Caco-2 (cell line): ENCODE results near the gene TDRD9. TPM values are rescaled to one million over a fixed set of nuclear protein-coding genes. Genes with fewer than 3 reads are reported as not detected.
A peak's percentile ranks its signal among the peaks of the same experiment; 100 is the strongest.
"Not testable (repeated sequence)": the region's sequence is repeated elsewhere in the genome, so short reads cannot be mapped to it uniquely, and the experiment has no call there.

ENCODE experiments used
- BruUV-seq: library from RNA; stranded (reverse); fragments of 400-500 nt; replicated peaks from 2 replicates; lab custom pipeline; 2021; lab: Mats Ljungman, UMichigan
- CTCF ChIA-PET: fragments of 300-600 bp; sonication (Branson Sonifier 250); formaldehyde crosslinking; loops from one replicate; lab custom pipeline; 2022; ENCODE audit warnings: antibody characterized with exemption; lab: Charles Lee
- POLR2A ChIA-PET: fragments of 300-600 bp; sonication (Branson Sonifier 250); formaldehyde crosslinking; loops from one replicate; lab custom pipeline; 2022; ENCODE audit warnings: antibody characterized with exemption; lab: Charles Lee
- DNase-seq, 2 experiments: peaks; one replicate each; pipeline versions ENCODE4 v3.0.0 to v3.0.0-alpha.2; 2020 to 2022
- H3K27me3 ChIP-seq: replicated peaks from 2 replicates; pipeline ENCODE4 v1.6.0; 2011; ENCODE audit warnings: low read length; ENCODE audit not compliant: control insufficient read depth, insufficient read depth
- H3K36me3 ChIP-seq: 2 replicates; pipeline ENCODE4 v1.5.1; 2011; ENCODE audit warnings: low read length; ENCODE audit not compliant: control insufficient read depth, insufficient read depth
- H3K4me1 ChIP-seq: fragments of 250-450 bp; sonication (Bioruptor Pico); 2 replicates; pipeline ENCODE4 v1.5.1; 2020; ENCODE audit warnings: mild to moderate bottlenecking
- H3K4me3 ChIP-seq: 2 replicates; pipeline ENCODE4 v1.5.1; 2011; ENCODE audit warnings: low read depth, mild to moderate bottlenecking, control low read depth, low read length
- H3K9me3 ChIP-seq: fragments of 250-450 bp; sonication (Bioruptor Pico); 2 replicates; pipeline ENCODE4 v1.5.1; 2020; ENCODE audit warnings: mild to moderate bottlenecking, moderate library complexity
- H3K27ac Mint-ChIP-seq: one replicate; pipeline ENCODE4 v1.8.0; 2022; ENCODE audit warnings: mixed read lengths; ENCODE audit not compliant: unreplicated experiment
- H3K27me3 Mint-ChIP-seq: one replicate; pipeline ENCODE4 v1.8.0; 2022; ENCODE audit warnings: mixed read lengths; ENCODE audit not compliant: insufficient read depth, unreplicated experiment
- H3K36me3 Mint-ChIP-seq: one replicate; pipeline ENCODE4 v1.8.0; 2022; ENCODE audit warnings: mild to moderate bottlenecking, mixed read lengths; ENCODE audit not compliant: insufficient read depth, unreplicated experiment
- H3K4me1 Mint-ChIP-seq: one replicate; pipeline ENCODE4 v1.8.0; 2022; ENCODE audit warnings: low read depth, mixed read lengths; ENCODE audit not compliant: unreplicated experiment
- H3K4me3 Mint-ChIP-seq: one replicate; pipeline ENCODE4 v1.8.0; 2022; ENCODE audit warnings: mild to moderate bottlenecking, moderate library complexity, mixed read lengths; ENCODE audit not compliant: unreplicated experiment
- H3K9me3 Mint-ChIP-seq: one replicate; pipeline ENCODE4 v1.8.0; 2022; ENCODE audit warnings: mixed read lengths; ENCODE audit not compliant: unreplicated experiment
- CTCF ChIP-seq, 2 experiments: fragments of 200-600 bp in 1 of 2; IDR thresholded peaks; 1 replicate in 1 of 2; 2 replicates in 1 of 2; pipeline versions ENCODE4 v1.5.1 to v1.8.0; 2011 to 2022; ENCODE audit warnings: antibody characterized with exemption in 1 of 2, control low read depth in 1 of 2, inconsistent platforms in 1 of 2, low read depth in 1 of 2, low read length in 1 of 2, mild to moderate bottlenecking in 1 of 2, moderate library complexity in 1 of 2; ENCODE audit not compliant: insufficient read depth in 1 of 2, severe bottlenecking in 1 of 2, unreplicated experiment in 1 of 2
- intact Hi-C: fragments of 100-400 bp; cut with micrococcal nuclease; formaldehyde crosslinking; loops from one replicate; pipeline ENCODE4 v1.10.0; 2022; ENCODE audit not compliant: unreplicated experiment
- total RNA-seq: library from RNA; stranded (reverse); gene quantifications from 2 replicates; pipeline ENCODE4 v1.2.3, GENCODE V29; 2022

Gene TDRD9
- total RNA-seq, 1 experiment from 2014 or later: not detected

GRCh38 chr14:103980623-103981238 lies 52.5 kb downstream of the TDRD9 start:
- POLR2A ChIA-PET, H3K27me3 ChIP-seq, H3K36me3 ChIP-seq, BruUV-seq, H3K27me3 Mint-ChIP-seq, H3K4me3 Mint-ChIP-seq, H3K36me3 Mint-ChIP-seq, H3K27ac Mint-ChIP-seq, H3K9me3 ChIP-seq, H3K9me3 Mint-ChIP-seq, H3K4me1 ChIP-seq, H3K4me3 ChIP-seq, H3K4me1 Mint-ChIP-seq: not testable (repeated sequence)
- peak in 1 of 2 experiments; percentile 62 for TF ChIP-seq CTCF (IDR thresholded peaks at IDR 0.05; ENCODE audit: insufficient read depth in 1 of 2, low read depth in 1 of 2, low read length in 1 of 2, severe bottlenecking in 1 of 2, unreplicated experiment in 1 of 2)
- DNase-seq: peak; percentile 49 to 53
- CTCF ChIA-PET: interaction anchor here (0.6 to 1.7 kb wide), 2 partner anchors 172 to 409 kb away, joined by 4 to 10 read pairs; no protein-coding TSS in a partner anchor
- intact Hi-C loops: loop anchor here (1.0 to 5.0 kb wide), 2 partner anchors 58 to 172 kb away; a partner anchor contains a TSS

GRCh38 chr14:103984196-103984595 lies 55.9 kb downstream of the TDRD9 start:
- no peak for TF ChIP-seq CTCF (IDR thresholded peaks at IDR 0.05; ENCODE audit: insufficient read depth in 1 of 2, low read depth in 1 of 2, low read length in 1 of 2, severe bottlenecking in 1 of 2, unreplicated experiment in 1 of 2)
- no peaks in the 10 kb centered on the region for H3K36me3 ChIP-seq
- Mint-ChIP-seq H3K36me3 (no peaks in the 10 kb centered on the region), H3K27me3 (peaks cover 5% of the 10 kb centered on the region), H3K4me3 (no peak overlapping the region), H3K27ac (no peak overlapping the region), H3K4me1 (no peaks in the 10 kb centered on the region), H3K9me3 (peaks cover 11% of the 10 kb centered on the region)
- H3K4me1 ChIP-seq: no peaks in the 10 kb centered on the region
- POLR2A ChIA-PET: no interaction called here
- H3K4me3 ChIP-seq: no peak overlapping the region
- no peaks in the 10 kb centered on the region for H3K27me3 ChIP-seq
- intact Hi-C loops: loop anchor here (5.0 kb wide), 1 partner anchor 62 kb away; a partner anchor contains a TSS
- H3K9me3 ChIP-seq: no peaks in the 10 kb centered on the region
- CTCF ChIA-PET: no interaction called here
- no peak for DNase-seq
- BruUV-seq: no TSS peak

- Mint-ChIP-seq H3K36me3 (no peaks in the 10 kb centered on the region), H3K27ac (no peak overlapping the region), H3K4me1 (no peaks in the 10 kb centered on the region), H3K9me3 (peaks cover 11% of the 10 kb centered on the region), H3K27me3 (peaks cover 7% of the 10 kb centered on the region), H3K4me3 (no peak overlapping the region)
- no peak for DNase-seq
- no peaks in the 10 kb centered on the region for H3K36me3 ChIP-seq
- H3K4me3 ChIP-seq: no peak overlapping the region
- no TSS peak for BruUV-seq
- H3K4me1 ChIP-seq: no peaks in the 10 kb centered on the region
- intact Hi-C loops: no loop called here
- no peaks in the 10 kb centered on the region for H3K27me3 ChIP-seq
- TF ChIP-seq CTCF (IDR thresholded peaks at IDR 0.05; ENCODE audit: insufficient read depth in 1 of 2, low read depth in 1 of 2, low read length in 1 of 2, severe bottlenecking in 1 of 2, unreplicated experiment in 1 of 2): no peak
- CTCF ChIA-PET: no interaction called here
- H3K9me3 ChIP-seq: no peaks in the 10 kb centered on the region
- POLR2A ChIA-PET: no interaction called here
These were observed 60.8 kb downstream of the TDRD9 start for GRCh38 chr14:103989034-103989433.
